A549 treated with CORT108297 at 1 μM for 4 hours (cell line): ENCODE measurements around the gene SLC9B2. TPM values are rescaled to one million over a fixed set of nuclear protein-coding genes. Genes with fewer than 3 reads are reported as not detected.

ENCODE experiments used
- total RNA-seq: library from RNA; stranded (reverse); fragments of 200-300 nt; extraction: Qiagen RNA extraction; gene quantifications from 5 replicates; pipeline ENCODE4 v1.2.3, GENCODE V29; 2022

Gene SLC9B2, protein sequence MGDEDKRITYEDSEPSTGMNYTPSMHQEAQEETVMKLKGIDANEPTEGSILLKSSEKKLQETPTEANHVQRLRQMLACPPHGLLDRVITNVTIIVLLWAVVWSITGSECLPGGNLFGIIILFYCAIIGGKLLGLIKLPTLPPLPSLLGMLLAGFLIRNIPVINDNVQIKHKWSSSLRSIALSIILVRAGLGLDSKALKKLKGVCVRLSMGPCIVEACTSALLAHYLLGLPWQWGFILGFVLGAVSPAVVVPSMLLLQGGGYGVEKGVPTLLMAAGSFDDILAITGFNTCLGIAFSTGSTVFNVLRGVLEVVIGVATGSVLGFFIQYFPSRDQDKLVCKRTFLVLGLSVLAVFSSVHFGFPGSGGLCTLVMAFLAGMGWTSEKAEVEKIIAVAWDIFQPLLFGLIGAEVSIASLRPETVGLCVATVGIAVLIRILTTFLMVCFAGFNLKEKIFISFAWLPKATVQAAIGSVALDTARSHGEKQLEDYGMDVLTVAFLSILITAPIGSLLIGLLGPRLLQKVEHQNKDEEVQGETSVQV
- 6.4 to 8.7 TPM (median 7.6 TPM) in 5 replicates for total RNA-seq

DNA sequence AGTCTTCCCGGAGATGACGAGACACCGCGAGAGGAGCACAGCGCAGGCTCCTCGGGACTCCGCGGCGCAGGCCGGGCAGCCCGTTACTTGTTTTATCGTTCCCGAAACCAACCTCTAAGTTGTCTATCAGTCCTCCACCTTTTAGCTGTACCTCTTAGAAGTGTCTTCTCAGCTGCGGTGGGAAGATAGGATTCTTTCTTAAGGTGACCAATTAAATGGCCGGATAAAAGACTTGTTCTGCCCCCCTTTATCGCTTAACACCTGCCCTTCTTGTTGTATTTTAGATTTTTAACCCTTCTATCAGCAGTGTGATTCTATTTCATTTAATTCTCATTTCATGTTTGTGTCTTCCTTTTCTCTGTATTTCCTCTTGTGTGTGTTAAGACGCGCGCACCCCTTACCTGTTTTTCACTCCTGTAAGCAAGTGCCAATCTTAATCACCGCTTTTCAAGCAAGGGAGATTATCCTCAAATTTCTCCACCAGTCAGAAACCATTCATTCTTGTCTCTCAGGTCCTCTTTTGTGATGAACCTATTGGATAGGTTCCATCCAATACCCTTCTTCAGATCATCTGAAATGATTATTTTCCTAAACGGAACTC, at the start of gene SLC9B2:
Gene SLC9B2, minus strand, starts transcription at position 15 of the 601 bp plus-strand sequence. CDS start 9,211 bp downstream, outside the sequence.

DNA sequence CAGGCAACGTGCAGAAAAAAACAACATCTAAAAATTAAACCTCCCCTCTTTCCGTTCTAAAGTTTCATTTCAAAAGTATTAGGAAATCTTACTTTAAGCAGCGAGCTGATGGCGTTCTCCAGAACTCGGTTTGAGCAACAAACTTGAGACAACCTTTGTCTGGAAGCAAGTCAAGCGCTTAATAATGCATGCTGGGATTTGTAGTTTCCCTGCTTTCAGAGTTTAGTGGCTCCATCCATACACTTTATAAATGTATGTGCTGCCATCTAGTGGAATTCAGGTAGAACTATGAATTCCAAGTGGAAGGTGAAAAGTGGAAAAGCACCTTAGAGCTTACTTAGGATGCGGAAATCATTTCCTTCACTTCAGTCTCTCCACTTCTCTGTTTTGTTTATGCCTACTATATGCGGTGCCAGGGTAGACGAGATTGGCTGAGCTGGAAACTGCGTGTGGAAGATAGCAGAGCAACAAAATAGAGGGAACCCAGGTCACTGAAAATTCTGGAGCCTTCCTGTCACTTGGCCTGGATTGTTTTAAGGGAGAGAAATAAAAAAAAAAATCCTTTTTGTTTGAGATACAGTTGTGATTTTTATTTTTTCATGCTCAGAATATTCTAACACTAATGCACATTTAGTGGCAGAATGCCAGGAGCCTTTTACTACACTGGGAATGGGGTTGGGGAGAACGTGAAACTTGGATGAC, 23.3 kb upstream of the SLC9B2 start, which contains the start of gene BDH2:
Gene BDH2, minus strand, starts transcription at position 144 of the 702 bp plus-strand sequence. CDS start 3,580 bp downstream, outside the sequence.

DNA sequence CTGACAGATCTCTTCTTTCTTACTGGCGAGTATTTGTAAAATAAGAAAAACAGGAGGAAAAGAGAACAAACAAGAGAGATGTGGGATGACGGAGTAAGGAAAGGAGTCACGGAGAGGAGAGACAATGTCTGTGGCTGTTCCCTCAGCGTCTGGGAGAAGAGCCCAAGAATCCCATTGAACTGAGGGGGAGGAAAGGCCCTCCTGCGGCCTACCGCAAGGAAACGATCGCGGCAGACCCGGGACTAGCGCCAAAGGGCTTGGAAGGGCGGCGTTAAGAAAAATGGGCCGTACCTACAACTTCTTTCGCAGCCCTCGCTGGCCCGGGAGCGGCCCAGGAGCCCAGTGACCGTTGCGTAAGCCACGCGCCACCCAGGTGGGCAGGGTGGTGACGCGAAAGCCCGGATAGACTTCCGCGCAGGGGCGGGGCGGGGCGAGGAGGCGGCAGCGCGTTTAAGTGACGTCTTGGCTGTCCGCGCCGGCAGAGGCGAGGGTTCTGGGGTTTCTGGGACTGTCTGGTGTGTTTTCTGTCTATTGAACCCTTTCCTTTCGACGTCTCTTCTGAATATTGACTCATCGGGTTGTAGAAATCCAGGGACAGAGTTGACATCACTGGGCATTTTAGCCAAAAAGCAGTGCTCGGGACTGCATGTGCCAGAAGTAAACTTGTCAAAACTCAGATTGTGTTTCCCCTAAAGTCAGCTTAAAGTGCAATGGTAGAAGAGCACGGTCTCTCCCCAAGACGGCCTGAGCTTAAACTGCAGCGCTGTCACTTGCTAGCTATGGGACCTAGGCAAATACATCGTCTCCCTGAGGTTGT, 57.0 kb downstream of the SLC9B2 start, which contains the start of gene SLC9B1:
Gene SLC9B1, minus strand, starts transcription at position 398 of the 817 bp plus-strand sequence. CDS start 27,994 bp downstream, outside the sequence.

Other genes starting within 250 kb of the SLC9B2 start
- 211 to 230 TPM (median 217 TPM) in 5 replicates for gene UBE2D3, start 249.2 kb downstream of the SLC9B2 start, total RNA-seq
- 36.5 to 47.8 TPM (median 39.2 TPM) in 5 replicates for gene CISD2, start 207.8 kb downstream of the SLC9B2 start, total RNA-seq
- 0.08 to 0.09 TPM in 2 of 5 replicates, not detected in the others for gene SLC9B1, start 57.1 kb downstream of the SLC9B2 start, total RNA-seq
- gene BDH2, start 23.1 kb upstream of the SLC9B2 start, total RNA-seq, result 7.7 to 10.0 TPM (median 8.2 TPM) in 5 replicates
- gene CENPE, start 121.6 kb upstream of the SLC9B2 start, total RNA-seq, result 5.5 to 8.4 TPM (median 7.5 TPM) in 5 replicates